HG03575 (cell line): ENCODE measurements around the gene PPP1R3F.
"Not testable (repeated sequence)": the region's sequence is repeated elsewhere in the genome, so short reads cannot be mapped to it uniquely, and the experiment has no call there.

Experiments
- ATAC-seq: cut with Tn5 transposase; IDR thresholded peaks from one replicate; pipeline ENCODE4 v1.9.1; 2021; ENCODE audit not compliant: unreplicated experiment, insufficient number of reproducible peaks, low FRiP score; ENCODE audit errors: extremely low read depth

The PPP1R3F gene

GRCh38 chrX:49300703-49301102 is 31.1 kb downstream of the PPP1R3F start:
- no peak for ATAC-seq

DNA sequence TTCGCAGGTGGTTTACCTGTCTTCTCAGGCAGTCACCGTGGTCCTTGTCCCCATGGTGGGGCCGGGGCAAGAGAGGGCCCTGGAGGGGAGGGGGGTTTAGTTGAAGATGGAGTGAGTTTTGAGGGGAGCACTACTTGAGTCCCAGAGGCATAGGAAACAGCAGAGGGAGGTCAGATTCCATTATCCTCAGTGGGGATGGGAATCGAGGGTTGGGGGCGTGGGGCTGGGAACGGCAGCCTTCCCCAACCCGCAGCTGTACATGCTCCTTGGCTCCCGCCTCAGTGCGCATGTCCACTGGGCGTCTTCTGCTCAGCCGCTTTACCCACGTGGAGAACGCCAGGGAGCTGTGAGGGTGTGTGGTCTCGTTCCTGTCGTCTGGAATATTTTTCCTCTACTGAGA is 33.8 kb downstream of the PPP1R3F start, which contains the start of gene GAGE10:
GAGE10 (plus strand) TSS at position 301 of the 400 bp plus-strand sequence. CDS start 1,214 bp downstream, outside the sequence.
- ATAC-seq, result no peak

- not testable (repeated sequence) for ATAC-seq
Observed at GRCh38 chrX:49307775-49308174, 38.2 kb downstream of the PPP1R3F start.

GRCh38 chrX:49308604-49309269 is 39.1 kb downstream of the PPP1R3F start:
- ATAC-seq, result no peak

DNA sequence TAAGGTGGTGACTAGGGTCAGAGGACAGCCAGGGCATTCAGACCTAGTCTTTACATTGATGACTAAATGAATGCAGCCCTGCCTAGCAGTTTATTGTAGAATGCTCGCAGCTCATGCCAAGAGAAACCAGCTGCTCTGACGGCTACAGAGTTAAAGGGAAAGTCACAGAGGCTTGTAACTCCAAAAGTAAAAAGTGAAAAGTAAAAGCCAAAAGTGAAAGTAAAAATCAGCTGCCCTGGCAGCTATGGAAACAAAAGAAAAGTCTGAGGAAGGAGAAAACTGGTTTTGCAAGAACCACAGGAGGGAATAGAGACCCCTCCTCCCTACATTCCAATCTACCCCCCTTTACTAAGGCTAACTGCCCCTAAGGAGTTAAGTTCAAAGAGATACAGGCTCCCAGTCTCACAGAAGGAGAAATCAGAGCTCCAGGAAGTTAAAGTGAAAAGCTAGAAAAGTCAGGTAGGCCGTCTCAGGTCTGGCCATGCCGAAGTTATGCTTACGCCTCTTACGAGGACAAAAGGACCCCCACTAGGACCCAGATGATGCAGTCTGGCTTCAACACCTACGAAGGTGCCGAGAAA is 39.9 kb downstream of the PPP1R3F start:
- no peak for ATAC-seq

- no peak for ATAC-seq
Observed at GRCh38 chrX:49310371-49310770, 40.8 kb downstream of the PPP1R3F start.

- ATAC-seq, result no peak
Observed at GRCh38 chrX:49312176-49312575, 42.6 kb downstream of the PPP1R3F start.

DNA sequence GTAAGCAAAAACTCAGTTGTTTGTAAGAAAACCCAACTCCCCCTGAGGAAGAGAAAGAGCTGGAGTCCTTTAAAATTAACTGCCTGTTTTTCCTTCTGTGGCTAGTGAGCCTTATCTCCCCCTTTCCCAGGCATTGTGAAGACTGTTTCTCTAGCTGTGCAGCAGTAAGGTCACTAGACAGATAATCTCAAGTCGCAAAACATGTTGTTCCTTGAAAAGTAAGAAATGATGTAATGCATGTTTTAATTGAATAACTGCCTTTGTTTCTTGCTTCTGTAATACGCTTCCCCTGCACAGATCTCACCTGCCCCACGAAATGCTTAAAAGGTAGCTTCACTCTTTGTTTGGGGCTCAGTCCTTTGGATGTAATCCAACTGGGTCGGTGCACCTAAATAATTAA is 46.5 kb downstream of the PPP1R3F start:
- no peak for ATAC-seq

- ATAC-seq, result not testable (repeated sequence)
Observed at GRCh38 chrX:49321737-49322136, 52.1 kb downstream of the PPP1R3F start, which contains the start of gene GAGE12J. TSS of gene GAGE12J (plus strand) at chrX:49322037. CDS start at chrX:49323194, 1,157 bp downstream.

GRCh38 chrX:49322266-49322665 is 52.7 kb downstream of the PPP1R3F start:
- not testable (repeated sequence) for ATAC-seq

- not testable (repeated sequence) for ATAC-seq
Observed at GRCh38 chrX:49323735-49324134, 54.1 kb downstream of the PPP1R3F start.

DNA sequence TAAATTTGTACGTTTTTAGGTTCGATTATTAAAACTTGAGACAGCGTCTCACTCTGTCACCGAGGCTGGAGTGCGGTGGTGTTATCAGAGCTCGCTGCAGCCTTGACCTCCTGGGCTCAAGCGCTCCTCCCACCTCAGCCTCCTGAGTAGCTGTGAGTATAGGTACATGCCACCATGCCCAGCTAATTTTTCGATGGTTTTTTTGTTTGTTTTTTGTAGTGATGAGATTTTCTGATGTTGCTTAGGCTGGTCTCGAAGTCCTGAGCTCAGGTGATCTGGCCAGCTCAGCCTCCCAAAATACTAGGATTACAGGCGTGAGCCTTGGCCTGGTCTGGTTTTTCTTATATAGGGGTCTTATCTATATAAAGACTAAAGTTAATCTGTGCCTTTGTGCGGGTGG is 60.8 kb downstream of the PPP1R3F start:
- ATAC-seq, result not testable (repeated sequence)

GRCh38 chrX:49331282-49331681 is 61.7 kb downstream of the PPP1R3F start, which contains the start of gene GAGE13:
TSS of gene GAGE13 (plus strand) at chrX:49331582. CDS start at chrX:49332738, 1,156 bp downstream.
- not testable (repeated sequence) for ATAC-seq

GRCh38 chrX:49331841-49332240 is 62.2 kb downstream of the PPP1R3F start:
- not testable (repeated sequence) for ATAC-seq
